Calu3 (cell line): ENCODE results near the gene NPAS3. TPM values are rescaled to one million over a fixed set of nuclear protein-coding genes. Genes with fewer than 3 reads are reported as not detected.

Experiments used
- BruUV-seq: library from RNA; stranded (reverse); fragments of 400-500 nt; replicated peaks from 2 replicates; lab custom pipeline; 2021; lab: Mats Ljungman, UMichigan
- CTCF ChIA-PET: fragments of 300-600 bp; sonication (Branson Sonifier 250); formaldehyde crosslinking; loops from one replicate; lab custom pipeline; 2022; ENCODE audit warnings: antibody characterized with exemption; lab: Charles Lee
- DNase-seq: peaks from one replicate; pipeline ENCODE4 v3.0.0; 2022
- H3K27ac Mint-ChIP-seq: one replicate; pipeline ENCODE4 v1.8.0; 2022; ENCODE audit warnings: mixed read lengths; ENCODE audit not compliant: unreplicated experiment
- H3K27me3 Mint-ChIP-seq: one replicate; pipeline ENCODE4 v1.8.0; 2022; ENCODE audit warnings: mixed read lengths; ENCODE audit not compliant: unreplicated experiment
- H3K36me3 Mint-ChIP-seq: one replicate; pipeline ENCODE4 v1.8.0; 2022; ENCODE audit warnings: mild to moderate bottlenecking, moderate library complexity, mixed read lengths; ENCODE audit not compliant: insufficient read depth, unreplicated experiment
- H3K4me1 Mint-ChIP-seq: one replicate; pipeline ENCODE4 v1.8.0; 2022; ENCODE audit warnings: mild to moderate bottlenecking, low read depth, mixed read lengths; ENCODE audit not compliant: unreplicated experiment
- H3K4me3 Mint-ChIP-seq: one replicate; pipeline ENCODE4 v1.8.0; 2022; ENCODE audit warnings: mild to moderate bottlenecking, low read depth, moderate library complexity, mixed read lengths; ENCODE audit not compliant: unreplicated experiment
- H3K9me3 Mint-ChIP-seq: one replicate; pipeline ENCODE4 v1.8.0; 2022; ENCODE audit warnings: low read depth, mixed read lengths; ENCODE audit not compliant: unreplicated experiment
- intact Hi-C: fragments of 100-400 bp; cut with micrococcal nuclease; formaldehyde crosslinking; loops from one replicate; pipeline ENCODE4 v1.10.0; 2022; ENCODE audit not compliant: unreplicated experiment
- total RNA-seq: library from RNA; stranded (reverse); gene quantifications from 2 replicates; pipeline ENCODE4 v1.2.3, GENCODE V29; 2022
- TF ChIP-seq, protein P1 (sequence below): fragments of 200-600 bp; IDR thresholded peaks from one replicate; pipeline ENCODE4 v1.8.0; 2022; ENCODE audit warnings: antibody characterized with exemption; ENCODE audit not compliant: unreplicated experiment

The NPAS3 gene
- total RNA-seq, 1 experiment from 2014 or later: not detected

DNA sequence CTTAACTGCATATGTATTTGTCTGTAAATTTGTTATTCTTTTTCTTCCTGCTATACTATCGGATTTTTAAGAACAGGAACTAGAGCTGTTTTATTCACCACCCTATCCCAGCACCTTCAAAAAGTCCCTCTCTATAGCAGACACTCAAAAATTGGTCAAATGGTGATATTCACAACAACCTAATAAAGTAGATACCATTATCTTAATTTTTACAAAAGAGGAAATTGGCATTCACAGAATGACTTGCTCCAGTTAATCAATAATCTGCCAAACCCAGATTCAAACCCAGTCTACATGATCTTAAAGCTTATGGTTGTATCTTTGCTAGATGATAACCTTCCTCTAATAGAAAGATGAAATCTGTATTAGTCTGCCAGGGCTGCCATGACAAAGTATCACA lies 585.6 kb downstream of the NPAS3 start:
- no peak overlapping the region for H3K4me3 Mint-ChIP-seq
- intact Hi-C loops: no loop called here
- TF ChIP-seq, protein P1, sequence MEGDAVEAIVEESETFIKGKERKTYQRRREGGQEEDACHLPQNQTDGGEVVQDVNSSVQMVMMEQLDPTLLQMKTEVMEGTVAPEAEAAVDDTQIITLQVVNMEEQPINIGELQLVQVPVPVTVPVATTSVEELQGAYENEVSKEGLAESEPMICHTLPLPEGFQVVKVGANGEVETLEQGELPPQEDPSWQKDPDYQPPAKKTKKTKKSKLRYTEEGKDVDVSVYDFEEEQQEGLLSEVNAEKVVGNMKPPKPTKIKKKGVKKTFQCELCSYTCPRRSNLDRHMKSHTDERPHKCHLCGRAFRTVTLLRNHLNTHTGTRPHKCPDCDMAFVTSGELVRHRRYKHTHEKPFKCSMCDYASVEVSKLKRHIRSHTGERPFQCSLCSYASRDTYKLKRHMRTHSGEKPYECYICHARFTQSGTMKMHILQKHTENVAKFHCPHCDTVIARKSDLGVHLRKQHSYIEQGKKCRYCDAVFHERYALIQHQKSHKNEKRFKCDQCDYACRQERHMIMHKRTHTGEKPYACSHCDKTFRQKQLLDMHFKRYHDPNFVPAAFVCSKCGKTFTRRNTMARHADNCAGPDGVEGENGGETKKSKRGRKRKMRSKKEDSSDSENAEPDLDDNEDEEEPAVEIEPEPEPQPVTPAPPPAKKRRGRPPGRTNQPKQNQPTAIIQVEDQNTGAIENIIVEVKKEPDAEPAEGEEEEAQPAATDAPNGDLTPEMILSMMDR: no peak
- no peaks in the 10 kb centered on the region for H3K4me1 Mint-ChIP-seq
- no peak for DNase-seq
- no peaks in the 10 kb centered on the region for H3K36me3 Mint-ChIP-seq
- no peaks in the 10 kb centered on the region for H3K9me3 Mint-ChIP-seq
- H3K27ac Mint-ChIP-seq: no peak overlapping the region
- peaks cover 41% of the 10 kb centered on the region for H3K27me3 Mint-ChIP-seq
- no TSS peak for BruUV-seq
- CTCF ChIA-PET: no interaction called here

DNA sequence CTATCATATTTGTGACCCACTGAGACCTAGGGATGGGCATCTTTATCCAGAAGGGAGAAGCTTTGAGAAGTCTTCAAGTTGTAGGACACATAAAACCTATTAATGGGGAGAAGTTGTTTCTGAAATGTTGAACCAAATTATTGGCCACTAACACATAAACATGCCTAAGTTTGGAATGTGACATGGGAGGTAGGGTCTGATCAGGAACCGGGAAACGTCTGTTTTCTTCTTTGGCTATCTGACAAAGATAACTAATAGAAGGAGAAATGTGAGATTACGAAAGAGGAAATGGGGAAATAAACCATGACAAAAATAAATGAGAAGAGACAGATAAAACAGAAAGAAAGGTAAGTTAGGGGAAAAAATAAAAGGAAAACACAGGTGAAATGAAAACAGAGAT lies 586.9 kb downstream of the NPAS3 start:
- intact Hi-C loops: no loop called here
- no peak overlapping the region for H3K27ac Mint-ChIP-seq
- no peak for DNase-seq
- CTCF ChIA-PET: no interaction called here
- H3K4me3 Mint-ChIP-seq: no peak overlapping the region
- no peaks in the 10 kb centered on the region for H3K9me3 Mint-ChIP-seq
- BruUV-seq: no TSS peak
- H3K36me3 Mint-ChIP-seq: no peaks in the 10 kb centered on the region
- H3K4me1 Mint-ChIP-seq: no peaks in the 10 kb centered on the region
- TF ChIP-seq, protein P1: no peak
- peaks cover 41% of the 10 kb centered on the region for H3K27me3 Mint-ChIP-seq

DNA sequence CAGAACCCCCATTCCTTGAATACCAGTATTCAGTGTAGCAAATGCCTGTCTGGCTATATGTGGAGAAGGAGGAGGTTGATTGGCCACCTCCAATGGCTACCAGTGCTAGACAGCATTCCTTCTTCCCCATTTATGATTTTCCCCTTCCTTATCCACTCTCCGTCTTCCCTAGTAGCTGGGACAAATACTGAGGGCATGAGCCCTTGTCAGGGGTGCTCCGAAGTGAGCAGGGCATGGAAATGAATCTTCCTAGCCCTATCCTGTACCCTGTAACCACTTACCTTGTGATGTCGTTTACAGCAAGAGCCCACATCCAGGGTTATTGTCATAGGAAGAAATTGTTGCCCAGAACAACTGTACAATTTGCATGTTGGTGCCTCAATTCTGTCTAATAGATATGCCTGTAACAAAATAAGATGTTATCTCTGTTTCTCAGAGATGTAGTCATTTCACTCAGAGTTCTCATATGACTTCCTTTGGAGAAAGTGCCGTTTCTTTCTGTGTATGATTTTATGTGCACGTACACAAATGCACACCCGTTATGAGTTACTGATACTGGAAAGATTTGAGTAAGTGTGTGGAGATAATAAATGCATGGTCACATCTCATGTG lies 588.5 kb downstream of the NPAS3 start:
- intact Hi-C loops: no loop called here
- BruUV-seq: no TSS peak
- no peaks in the 10 kb centered on the region for H3K36me3 Mint-ChIP-seq

DNA sequence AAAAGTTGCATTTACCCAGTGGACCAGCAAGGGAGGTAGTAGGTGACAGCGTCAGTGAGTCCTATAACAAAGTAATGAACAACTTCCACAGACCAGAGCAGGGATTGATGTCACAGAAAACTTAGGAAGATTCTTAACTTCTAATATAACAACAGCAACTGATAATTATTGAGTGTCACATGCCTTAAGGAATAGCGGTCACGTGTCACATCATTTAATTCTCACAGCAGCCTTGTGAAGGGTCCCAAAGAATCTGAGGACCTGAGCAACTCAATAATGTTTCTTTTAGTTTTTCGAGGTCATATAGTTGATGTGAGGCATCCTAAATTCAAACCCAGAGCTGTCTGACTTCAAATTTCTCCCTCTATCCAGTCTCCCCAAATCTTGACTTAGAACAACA lies 590.0 kb downstream of the NPAS3 start:
- BruUV-seq: no TSS peak
- Mint-ChIP-seq H3K27me3 (peaks cover 41% of the 10 kb centered on the region), H3K4me3 (no peak overlapping the region), H3K9me3 (no peaks in the 10 kb centered on the region), H3K4me1 (no peaks in the 10 kb centered on the region), H3K27ac (no peak overlapping the region), H3K36me3 (no peaks in the 10 kb centered on the region)
- TF ChIP-seq, protein P1: no peak
- CTCF ChIA-PET: no interaction called here
- DNase-seq: no peak
- intact Hi-C loops: no loop called here

More for the DNA sequence above, 588.5 kb downstream of the NPAS3 start:
- CTCF ChIA-PET: no interaction called here
- Mint-ChIP-seq H3K27ac (no peak overlapping the region), H3K4me3 (no peak overlapping the region), H3K4me1 (no peaks in the 10 kb centered on the region), H3K27me3 (peaks cover 41% of the 10 kb centered on the region), H3K9me3 (no peaks in the 10 kb centered on the region)
- TF ChIP-seq, protein P1: no peak
- DNase-seq: no peak
